PC-9 (cell line): ENCODE measurements around the gene SLC25A24.

Source experiments
- CTCF ChIP-seq: fragments of 200-600 bp; sonication (generic); conservative IDR thresholded peaks from 2 replicates; pipeline ENCODE4 v1.6.1; 2017; ENCODE audit warnings: mixed run types, antibody characterized with exemption, mild to moderate bottlenecking, moderate library complexity
- EZH2 ChIP-seq: fragments of 200-600 bp; sonication (generic); IDR thresholded peaks from 2 replicates; pipeline ENCODE4 v1.8.0; 2017; ENCODE audit warnings: antibody characterized with exemption, low read depth

- no peak for TF ChIP-seq EZH2
- TF ChIP-seq CTCF: no peak
Observed at GRCh38 chr1:108154314-108154713, 45.8 kb downstream of the SLC25A24 start.
